ENCODE data around the gene ANO9. TPM values are rescaled to one million over a fixed set of nuclear protein-coding genes. Genes with fewer than 3 reads are reported as not detected.
"Not testable (repeated sequence)": the region's sequence is repeated elsewhere in the genome, so short reads cannot be mapped to it uniquely, and the experiment has no call there.

The ANO9 gene
- total and polyA plus RNA-seq, 2 experiments from 2014 or later: not detected

DNA sequence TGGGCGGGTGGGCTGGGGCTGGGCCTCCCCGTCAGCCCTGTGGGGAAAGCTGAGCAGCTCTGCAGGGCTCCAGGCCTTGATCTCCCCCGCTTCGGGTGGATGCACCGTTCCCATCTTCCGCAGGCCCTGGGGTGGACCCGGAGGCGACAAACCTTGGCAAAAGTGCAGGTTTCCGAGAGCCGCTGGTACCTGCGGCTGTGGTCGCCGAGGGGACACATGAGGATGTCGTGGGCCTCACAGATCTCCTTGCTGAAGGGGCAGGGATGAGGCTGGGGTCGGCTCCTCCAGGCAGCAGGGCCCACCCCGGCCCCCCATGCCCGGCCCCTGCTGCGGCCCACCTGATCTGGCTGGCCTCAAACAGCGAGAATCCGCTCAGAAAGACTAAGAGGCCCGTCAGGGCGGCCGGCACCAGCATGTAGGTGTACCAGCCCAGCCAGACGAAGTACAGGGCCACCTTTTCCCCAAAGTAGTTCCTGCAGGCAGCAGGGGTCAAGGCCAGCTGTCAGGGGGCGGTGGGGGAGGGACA is 11.8 kb downstream of the ANO9 start:
- no peaks in the 10 kb centered on the region for H3K9me2 ChIP-seq (ENCODE audit: insufficient read depth)
- WGBS, 2 experiments (ENCODE audit: low coverage in 1 of 2, low lambda C conversion rate in 2 of 2, missing lambda C conversion rate in 2 of 2): 12 to 20% methylated on average over 12 to 25 of the region's 25 CpGs
- H3K4me2 ChIP-seq (ENCODE audit: unreplicated experiment): no peak overlapping the region
- in situ Hi-C loops (cut with MboI): no loop called here
- no peak overlapping the region for H3K27ac ChIP-seq
- H3K9me3 ChIP-seq (ENCODE audit: low read depth): no peaks in the 10 kb centered on the region
- DNase-seq: no peak
- TF ChIP-seq EZH2phosphoT487 (IDR thresholded peaks at IDR 0.05; ENCODE audit: insufficient read depth, low read depth): no peak
- TF ChIP-seq EZH2 (IDR thresholded peaks at IDR 0.05; ENCODE audit: insufficient read depth, poor library complexity, severe bottlenecking): no peak
- no peak overlapping the region for H3K4me3 ChIP-seq
- H3K4me1 ChIP-seq (ENCODE audit: insufficient read depth): no peaks in the 10 kb centered on the region
- no peaks in the 10 kb centered on the region for H3K79me2 ChIP-seq (ENCODE audit: insufficient read depth)
- no peaks in the 10 kb centered on the region for H3F3A ChIP-seq (ENCODE audit: insufficient read depth)
- no peaks in the 10 kb centered on the region for H4K20me1 ChIP-seq (ENCODE audit: insufficient read depth)
- no peaks in the 10 kb centered on the region; the same call in 1 of the 2 replicates for H3K27me3 ChIP-seq (replicated peaks; ENCODE audit: insufficient read depth)
- H3K36me3 ChIP-seq (ENCODE audit: low read depth): no peaks in the 10 kb centered on the region
- H3K9ac ChIP-seq: no peak overlapping the region
- no peak overlapping the region for H2AFZ ChIP-seq

DNA sequence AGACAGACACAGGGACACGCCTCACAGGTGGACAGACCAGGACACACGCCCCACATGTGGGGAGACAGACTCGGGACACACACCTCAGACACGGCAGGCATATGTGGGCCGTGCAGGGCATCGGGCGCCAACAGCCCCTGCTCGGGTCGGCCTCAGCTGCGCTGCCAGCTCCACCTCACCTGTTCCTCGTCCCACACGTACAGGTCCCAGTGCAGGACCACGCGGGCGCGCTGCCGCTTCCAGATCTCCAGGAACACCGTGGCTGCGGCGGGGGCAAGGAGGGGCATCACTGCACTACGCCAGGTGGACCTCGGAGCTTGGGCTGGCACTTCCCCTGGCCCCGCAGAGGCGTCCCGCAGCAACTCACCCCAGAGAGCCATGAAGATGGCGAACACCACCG is 12.4 kb downstream of the ANO9 start:
- no peaks in the 10 kb centered on the region for H3K4me1 ChIP-seq (ENCODE audit: insufficient read depth)
- H3F3A ChIP-seq (ENCODE audit: insufficient read depth): no peaks in the 10 kb centered on the region
- no peak overlapping the region for H3K4me3 ChIP-seq
- no peaks in the 10 kb centered on the region for H3K79me2 ChIP-seq (ENCODE audit: insufficient read depth)
- no peak overlapping the region for H3K9ac ChIP-seq
- H3K9me3 ChIP-seq (ENCODE audit: low read depth): no peaks in the 10 kb centered on the region
- no peaks in the 10 kb centered on the region for H4K20me1 ChIP-seq (ENCODE audit: insufficient read depth)
- peaks cover 4% of the 10 kb centered on the region for H3K27me3 ChIP-seq (replicated peaks; ENCODE audit: insufficient read depth)
- DNase-seq: no peak
- in situ Hi-C loops (cut with MboI): no loop called here
- no peak overlapping the region for H3K4me2 ChIP-seq (ENCODE audit: unreplicated experiment)
- no peaks in the 10 kb centered on the region for H3K9me2 ChIP-seq (ENCODE audit: insufficient read depth)
- TF ChIP-seq EZH2 (IDR thresholded peaks at IDR 0.05; ENCODE audit: insufficient read depth, poor library complexity, severe bottlenecking) (no peak), EZH2phosphoT487 (IDR thresholded peaks at IDR 0.05; ENCODE audit: insufficient read depth, low read depth) (no peak)
- WGBS, 2 experiments (ENCODE audit: low coverage in 1 of 2, low lambda C conversion rate in 2 of 2, missing lambda C conversion rate in 2 of 2): 70 to 74% methylated on average over 25 to 27 of the region's 27 CpGs
- no peaks in the 10 kb centered on the region for H3K36me3 ChIP-seq (ENCODE audit: low read depth)
- H3K27ac ChIP-seq: no peak overlapping the region
- H2AFZ ChIP-seq: no peak overlapping the region

DNA sequence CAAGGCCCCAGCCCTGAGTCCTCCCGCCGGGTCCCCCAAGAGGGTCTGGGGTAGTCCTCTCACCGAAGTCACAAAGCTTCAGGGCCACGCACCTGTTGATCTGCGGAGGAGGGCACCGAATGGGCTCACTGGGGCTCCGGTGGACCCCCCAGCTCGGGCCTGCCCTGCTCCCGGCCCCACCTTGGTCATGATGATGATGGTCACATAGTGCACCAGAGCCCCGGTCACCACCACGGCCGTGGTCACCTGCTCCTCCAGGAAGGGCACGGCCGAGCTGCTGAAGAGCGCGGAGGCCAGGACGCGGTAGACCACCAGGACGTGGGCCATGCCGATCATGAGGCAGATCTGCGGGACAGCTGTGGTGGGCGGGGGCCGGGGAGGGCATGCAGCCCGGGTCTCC is 13.5 kb downstream of the ANO9 start:
- H2AFZ ChIP-seq: no peak overlapping the region
- no peaks in the 10 kb centered on the region for H3K9me2 ChIP-seq (ENCODE audit: insufficient read depth)
- in situ Hi-C loops (cut with MboI): no loop called here
- no peak overlapping the region for H3K9ac ChIP-seq
- no peaks in the 10 kb centered on the region for H3F3A ChIP-seq (ENCODE audit: insufficient read depth)
- H3K27me3 ChIP-seq (replicated peaks; ENCODE audit: insufficient read depth): peaks cover 10% of the 10 kb centered on the region
- DNase-seq: no peak
- no peaks in the 10 kb centered on the region for H3K36me3 ChIP-seq (ENCODE audit: low read depth)
- no peaks in the 10 kb centered on the region for H3K4me1 ChIP-seq (ENCODE audit: insufficient read depth)
- no peaks in the 10 kb centered on the region for H3K9me3 ChIP-seq (ENCODE audit: low read depth)
- H3K4me3 ChIP-seq: no peak overlapping the region
- 83 to 87% methylated on average over 22 to 24 of the region's 24 CpGs for WGBS, 2 experiments (ENCODE audit: low coverage in 1 of 2, low lambda C conversion rate in 2 of 2, missing lambda C conversion rate in 2 of 2)
- H3K79me2 ChIP-seq (ENCODE audit: insufficient read depth): no peaks in the 10 kb centered on the region
- no peaks in the 10 kb centered on the region for H4K20me1 ChIP-seq (ENCODE audit: insufficient read depth)
- no peak overlapping the region for H3K27ac ChIP-seq
- H3K4me2 ChIP-seq (ENCODE audit: unreplicated experiment): no peak overlapping the region
- TF ChIP-seq EZH2 (IDR thresholded peaks at IDR 0.05; ENCODE audit: insufficient read depth, poor library complexity, severe bottlenecking) (no peak), EZH2phosphoT487 (IDR thresholded peaks at IDR 0.05; ENCODE audit: insufficient read depth, low read depth) (no peak)

DNA sequence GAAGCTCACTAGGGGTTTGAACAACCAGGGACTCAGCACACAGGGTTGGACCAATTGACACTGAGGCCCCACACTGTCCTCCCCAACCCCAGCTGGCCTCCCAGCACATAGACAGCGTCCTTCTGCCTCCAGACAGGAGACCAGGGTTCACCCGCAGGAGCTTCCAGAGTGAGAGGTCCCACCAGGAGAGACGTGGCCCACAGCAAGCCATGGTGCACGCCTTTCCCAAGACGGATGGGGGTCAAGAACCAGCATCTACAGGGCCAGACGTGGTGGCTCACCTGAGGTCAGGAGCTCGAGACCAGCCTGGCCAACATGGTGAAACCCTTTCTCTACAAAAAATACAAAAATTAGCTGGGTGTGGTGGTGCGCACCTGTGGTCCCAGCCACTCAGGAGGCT is 15.0 kb downstream of the ANO9 start:
- Histone ChIP-seq H3K27me3 (replicated peaks; ENCODE audit: insufficient read depth) (peaks cover 10% of the 10 kb centered on the region), H3K27ac (no peak overlapping the region), H3K36me3 (ENCODE audit: low read depth) (no peaks in the 10 kb centered on the region), H3K79me2 (ENCODE audit: insufficient read depth) (no peaks in the 10 kb centered on the region), H4K20me1 (ENCODE audit: insufficient read depth) (no peaks in the 10 kb centered on the region), H3K4me2 (ENCODE audit: unreplicated experiment) (no peak overlapping the region), H3K9me2 (ENCODE audit: insufficient read depth) (no peaks in the 10 kb centered on the region), H3K9ac (no peak overlapping the region), H3K4me1 (ENCODE audit: insufficient read depth) (no peaks in the 10 kb centered on the region), H3K9me3 (ENCODE audit: low read depth) (no peaks in the 10 kb centered on the region), H2AFZ (no peak overlapping the region), H3K4me3 (no peak overlapping the region), H3F3A (ENCODE audit: insufficient read depth) (no peaks in the 10 kb centered on the region)
- in situ Hi-C loops (cut with MboI): no loop called here
- no peak for DNase-seq
- TF ChIP-seq EZH2 (IDR thresholded peaks at IDR 0.05; ENCODE audit: insufficient read depth, poor library complexity, severe bottlenecking) (no peak), EZH2phosphoT487 (IDR thresholded peaks at IDR 0.05; ENCODE audit: insufficient read depth, low read depth) (no peak)
- WGBS, 2 experiments (ENCODE audit: low coverage in 1 of 2, low lambda C conversion rate in 2 of 2, missing lambda C conversion rate in 2 of 2): 59 to 62% methylated on average over 8 of the region's 8 CpGs

DNA sequence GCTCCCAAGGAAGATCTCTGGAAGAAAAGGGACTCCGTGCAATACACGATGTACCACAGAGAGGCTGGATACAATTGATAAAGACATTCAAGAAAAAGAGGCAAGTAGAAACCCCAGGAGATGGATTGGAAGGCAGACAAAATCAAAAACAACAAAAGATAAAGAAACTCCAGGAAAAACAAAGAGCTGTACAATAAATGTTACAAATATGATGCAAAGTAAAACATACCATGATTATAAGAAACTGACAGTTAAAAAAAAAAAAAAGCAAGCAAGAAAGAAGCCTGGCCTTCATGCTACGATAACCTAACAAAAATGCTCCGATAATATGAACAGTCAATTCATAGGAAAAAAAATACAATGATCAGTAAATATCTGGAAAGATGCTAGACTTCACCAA is 16.5 kb downstream of the ANO9 start:
- WGBS, 2 experiments (ENCODE audit: low coverage in 1 of 2, low lambda C conversion rate in 2 of 2, missing lambda C conversion rate in 2 of 2): 62 to 67% methylated on average over 4 of the region's 4 CpGs
- H3K9me2 ChIP-seq (ENCODE audit: insufficient read depth): no peaks in the 10 kb centered on the region
- no peaks in the 10 kb centered on the region for H4K20me1 ChIP-seq (ENCODE audit: insufficient read depth)
- H2AFZ ChIP-seq: no peak overlapping the region
- H3F3A ChIP-seq (ENCODE audit: insufficient read depth): no peaks in the 10 kb centered on the region
- H3K27ac ChIP-seq: no peak overlapping the region
- H3K36me3 ChIP-seq (ENCODE audit: low read depth): no peaks in the 10 kb centered on the region
- TF ChIP-seq EZH2 (IDR thresholded peaks at IDR 0.05; ENCODE audit: insufficient read depth, poor library complexity, severe bottlenecking): no peak
- no peak for TF ChIP-seq EZH2phosphoT487 (IDR thresholded peaks at IDR 0.05; ENCODE audit: insufficient read depth, low read depth)
- peaks cover 10% of the 10 kb centered on the region for H3K27me3 ChIP-seq (replicated peaks; ENCODE audit: insufficient read depth)
- DNase-seq: no peak
- no peaks in the 10 kb centered on the region for H3K79me2 ChIP-seq (ENCODE audit: insufficient read depth)
- H3K4me2 ChIP-seq (ENCODE audit: unreplicated experiment): no peak overlapping the region
- no peaks in the 10 kb centered on the region for H3K4me1 ChIP-seq (ENCODE audit: insufficient read depth)
- H3K9ac ChIP-seq: no peak overlapping the region
- H3K9me3 ChIP-seq (ENCODE audit: low read depth): no peaks in the 10 kb centered on the region
- no peak overlapping the region for H3K4me3 ChIP-seq
- in situ Hi-C loops (cut with MboI): no loop called here

DNA sequence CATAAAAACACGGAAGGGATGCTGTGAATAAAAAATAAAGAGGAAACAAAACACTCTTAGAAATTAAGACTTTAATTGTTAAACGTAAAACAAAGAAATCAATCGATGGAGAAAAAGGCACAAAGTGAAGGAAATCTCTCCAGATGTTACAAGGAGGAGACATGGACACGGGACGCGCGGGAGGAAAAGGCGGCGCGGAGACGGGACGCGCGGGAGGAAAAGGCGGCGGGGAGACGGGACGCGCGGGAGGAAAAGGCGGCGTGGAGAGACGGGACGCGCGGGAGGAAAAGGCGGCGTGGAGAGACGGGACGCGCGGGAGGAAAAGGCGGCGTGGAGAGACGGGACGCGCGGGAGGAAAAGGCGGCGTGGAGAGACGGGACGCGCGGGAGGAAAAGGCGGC is 17.0 kb downstream of the ANO9 start:
- H2AFZ ChIP-seq; H3K4me2 ChIP-seq (ENCODE audit: unreplicated experiment); in situ Hi-C loops (cut with MboI); H3K36me3 ChIP-seq (ENCODE audit: low read depth); H3K9me3 ChIP-seq (ENCODE audit: low read depth); H3F3A ChIP-seq (ENCODE audit: insufficient read depth); H3K27ac ChIP-seq; H3K9me2 ChIP-seq (ENCODE audit: insufficient read depth); H3K9ac ChIP-seq; H3K4me3 ChIP-seq; H4K20me1 ChIP-seq (ENCODE audit: insufficient read depth); DNase-seq; H3K79me2 ChIP-seq (ENCODE audit: insufficient read depth); H3K4me1 ChIP-seq (ENCODE audit: insufficient read depth): not testable (repeated sequence)
- H3K27me3 ChIP-seq (replicated peaks; ENCODE audit: insufficient read depth): peaks cover 10% of the 10 kb centered on the region
- WGBS, 2 experiments (ENCODE audit: low coverage in 1 of 2, low lambda C conversion rate in 2 of 2, missing lambda C conversion rate in 2 of 2): 39 to 44% methylated on average over 16 to 40 of the region's 45 CpGs
